Gastrocnemius medialis (tissue), 4 donors: ENCODE results near the gene C11orf52. TPM values are rescaled to one million over a fixed set of nuclear protein-coding genes. Genes with fewer than 3 reads are reported as not detected.

ENCODE experiments used
- ATAC-seq, 2 donors: fragments of 150-250 bp; one replicate each; pipeline ENCODE4 v1.9.1; 2016
- DNase-seq, 2 donors: peaks; one replicate each; pipeline ENCODE4 v3.0.0-alpha.2; 2019
- H3K27ac ChIP-seq, 4 donors: fragments of 200-600 bp; sonication (generic); 1 replicate in 1 of 4; 2 replicates in 3 of 4; pipeline ENCODE4 v1.5.1; 2016 to 2018; ENCODE audit warnings: mild to moderate bottlenecking in 2 of 4, moderate library complexity in 1 of 4
- H3K27me3 ChIP-seq, 3 donors: fragments of 200-600 bp; sonication (generic) in 2 of 3; 1 replicate in 1 of 3; 2 replicates in 2 of 3; pipeline versions ENCODE4 v1.5.1 to v1.6.0; 2016 to 2019; ENCODE audit warnings: mild to moderate bottlenecking in 1 of 3, moderate library complexity in 1 of 3
- H3K36me3 ChIP-seq, 2 donors: fragments of 200-600 bp; sonication (generic) in 1 of 2; one replicate each; pipeline ENCODE4 v1.5.1; 2017 to 2018
- H3K4me1 ChIP-seq, 2 donors: fragments of 200-600 bp; sonication (generic) in 1 of 2; one replicate each; pipeline ENCODE4 v1.5.1; 2016 to 2017; ENCODE audit warnings: mild to moderate bottlenecking in 2 of 2
- H3K4me3 ChIP-seq, 4 donors: fragments of 200-600 bp; sonication (generic) in 3 of 4; 1 replicate in 1 of 4; 2 replicates in 3 of 4; pipeline ENCODE4 v1.5.1; 2016 to 2019; ENCODE audit warnings: mild to moderate bottlenecking in 2 of 4
- H3K9me3 ChIP-seq, 3 donors: fragments of 200-600 bp; sonication (generic) in 2 of 3; 1 replicate in 1 of 3; 2 replicates in 2 of 3; pipeline ENCODE4 v1.5.1; 2016 to 2019
- CTCF ChIP-seq, 5 experiments: fragments of 450-650 bp in 3 of 5; fragments of 200-600 bp in 2 of 5; sonication (generic) in 2 of 5; IDR thresholded peaks in 4 of 5; conservative IDR thresholded peaks in 1 of 5; 1 replicate in 4 of 5; 2 replicates in 1 of 5; pipeline ENCODE4 v1.5.1; 2016 to 2019; ENCODE audit warnings: antibody characterized with exemption in 5 of 5, mild to moderate bottlenecking in 3 of 5, moderate library complexity in 3 of 5
- POLR2A ChIP-seq, 2 donors: fragments of 450-650 bp; IDR thresholded peaks; one replicate each; pipeline ENCODE4 v1.6.1; 2017; ENCODE audit warnings: antibody characterized with exemption in 2 of 2, mild to moderate bottlenecking in 2 of 2, moderate library complexity in 2 of 2
- in situ Hi-C, 4 donors: fragments of 200-750 bp; cut with MboI; loops; one replicate each; pipeline versions ENCODE4 v1.15.0 to v1.8.0; 2017; ENCODE audit warnings: low sequenced_read_pairs in 4 of 4
- intact Hi-C: fragments of 100-400 bp; cut with DNase I; formaldehyde crosslinking; loops from one replicate; pipeline ENCODE4 v1.15.1; 2023; ENCODE audit warnings: low total_unique reads
- total RNA-seq, 4 donors: library from RNA; depleted of rRNA; stranded (reverse); fragments of >200 nt; gene quantifications; one replicate each; pipeline versions ENCODE4 v1.1.0 to v1.2.3, GENCODE V29; 2016

C11orf52 gene
- total RNA-seq, 4 donors from 2014 or later = 6.3 to 23.8 (median 11.9) TPM

- no peak for TF ChIP-seq POLR2A (IDR thresholded peaks at IDR 0.05)
- no peak for TF ChIP-seq CTCF (IDR thresholded peaks at IDR 0.05 in 4 of 5, conservative IDR thresholded peaks at IDR 0.05 in 1 of 5)
- intact Hi-C loops = loop anchor here (10.0 kb wide), 1 partner anchor 146 kb away; the partner anchor contains the start of genes SDHD and TIMM8B
- H3K9me3 ChIP-seq = no peaks in the 10 kb centered on the region
- no peak for DNase-seq
- H3K36me3 ChIP-seq = no peaks in the 10 kb centered on the region
- peaks cover 34 to 70% of the 10 kb centered on the region in 2 donors for H3K4me1 ChIP-seq
- ATAC-seq = peak in 1 of 2 donors; percentile 32
- no peak overlapping the region for H3K4me3 ChIP-seq
- H3K27ac ChIP-seq = peak overlapping the region; percentile 73 to 88 (median 82)
- in situ Hi-C loops = loop anchor here in 1 of 4 donors (10.0 kb wide), 1 partner anchor 64 kb away; the partner anchor contains the start of genes ALG9, CFAP68 and FDXACB1
- no peaks in the 10 kb centered on the region for H3K27me3 ChIP-seq
Observed at GRCh38 chr11:111938687-111939160, 20.0 kb downstream of the C11orf52 start.

GRCh38 chr11:111939836-111940604 is 21.3 kb downstream of the C11orf52 start:
- in situ Hi-C loops = loop anchor here in 1 of 4 donors (10.0 kb wide), 1 partner anchor 65 kb away; the partner anchor contains the start of genes ALG9, CFAP68 and FDXACB1
- intact Hi-C loops = loop anchor here (10.0 kb wide), 1 partner anchor 145 kb away; the partner anchor contains the start of genes SDHD and TIMM8B

GRCh38 chr11:111941963-111942362 is 23.2 kb downstream of the C11orf52 start:
- H3K4me1 ChIP-seq = peaks cover 24 to 60% of the 10 kb centered on the region in 2 donors
- intact Hi-C loops = loop anchor here (1.0 kb wide), 1 partner anchor 15 kb away; no protein-coding TSS in a partner anchor
- peak; percentile 79 to 84 for DNase-seq
- no peak for TF ChIP-seq CTCF (IDR thresholded peaks at IDR 0.05 in 4 of 5, conservative IDR thresholded peaks at IDR 0.05 in 1 of 5)
- TF ChIP-seq POLR2A (IDR thresholded peaks at IDR 0.05) = no peak
- peak; percentile 82 to 83 for ATAC-seq
- no peaks in the 10 kb centered on the region for H3K9me3 ChIP-seq
- H3K36me3 ChIP-seq = no peaks in the 10 kb centered on the region
- no peak overlapping the region for H3K4me3 ChIP-seq
- peak overlapping the region; percentile 64 to 85 (median 73) for H3K27ac ChIP-seq
- no peaks in the 10 kb centered on the region for H3K27me3 ChIP-seq
- in situ Hi-C loops = no loop called here

More at GRCh38 chr11:111939836-111940604, 21.3 kb downstream of the C11orf52 start:
- DNase-seq (no peak), ATAC-seq (no peak)
- H3K4me3 ChIP-seq = no peak overlapping the region
- peak overlapping the region; percentile 73 to 88 (median 82) for H3K27ac ChIP-seq
- TF ChIP-seq POLR2A (IDR thresholded peaks at IDR 0.05) (no peak), CTCF (IDR thresholded peaks at IDR 0.05 in 4 of 5, conservative IDR thresholded peaks at IDR 0.05 in 1 of 5) (no peak)
- H3K9me3 ChIP-seq = no peaks in the 10 kb centered on the region
- no peaks in the 10 kb centered on the region for H3K36me3 ChIP-seq
- peaks cover 38 to 70% of the 10 kb centered on the region in 2 donors for H3K4me1 ChIP-seq
- no peaks in the 10 kb centered on the region for H3K27me3 ChIP-seq

GRCh38 chr11:111942829-111943228 is 24.1 kb downstream of the C11orf52 start:
- ATAC-seq = no peak
- in situ Hi-C loops = no loop called here
- H3K4me3 ChIP-seq = no peak overlapping the region
- H3K27ac ChIP-seq = peak overlapping the region; percentile 64 to 85 (median 73)
- no peaks in the 10 kb centered on the region for H3K27me3 ChIP-seq
- no peak for TF ChIP-seq POLR2A (IDR thresholded peaks at IDR 0.05)
- TF ChIP-seq CTCF (IDR thresholded peaks at IDR 0.05 in 4 of 5, conservative IDR thresholded peaks at IDR 0.05 in 1 of 5) = no peak
- intact Hi-C loops = loop anchor here (1.0 kb wide), 1 partner anchor 14 kb away; no protein-coding TSS in a partner anchor
- H3K9me3 ChIP-seq = no peaks in the 10 kb centered on the region
- H3K4me1 ChIP-seq = peaks cover 24 to 53% of the 10 kb centered on the region in 2 donors
- no peaks in the 10 kb centered on the region for H3K36me3 ChIP-seq
- DNase-seq = no peak
